Fibroblast of villous mesenchyme (primary cell): ENCODE results near the gene RTF2. TPM values are rescaled to one million over a fixed set of nuclear protein-coding genes. Genes with fewer than 3 reads are reported as not detected.
A peak's percentile ranks its signal among the peaks of the same experiment; 100 is the strongest.

Experiments
- DNase-seq: peaks from one replicate; pipeline ENCODE4 v3.0.0-alpha.2; 2010; ENCODE audit warnings: low read depth
- H3K4me3 ChIP-seq: 2 replicates; pipeline ENCODE4 v1.5.1; 2011; ENCODE audit warnings: low read depth, mild to moderate bottlenecking, low read length
- total RNA-seq: library from RNA; depleted of rRNA; stranded (reverse); fragments of >200 nt; gene quantifications from 2 replicates; pipeline ENCODE4 v1.2.3, GENCODE V29; 2012
- TF ChIP-seq, protein P1 (sequence below): IDR thresholded peaks from 2 replicates; pipeline ENCODE4 v1.5.1; 2012; ENCODE audit warnings: low read depth, mild to moderate bottlenecking, low read length; ENCODE audit not compliant: insufficient read depth

Gene RTF2, protein sequence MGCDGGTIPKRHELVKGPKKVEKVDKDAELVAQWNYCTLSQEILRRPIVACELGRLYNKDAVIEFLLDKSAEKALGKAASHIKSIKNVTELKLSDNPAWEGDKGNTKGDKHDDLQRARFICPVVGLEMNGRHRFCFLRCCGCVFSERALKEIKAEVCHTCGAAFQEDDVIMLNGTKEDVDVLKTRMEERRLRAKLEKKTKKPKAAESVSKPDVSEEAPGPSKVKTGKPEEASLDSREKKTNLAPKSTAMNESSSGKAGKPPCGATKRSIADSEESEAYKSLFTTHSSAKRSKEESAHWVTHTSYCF
- 63.5 and 80.3 TPM in 2 replicates for total RNA-seq

DNA sequence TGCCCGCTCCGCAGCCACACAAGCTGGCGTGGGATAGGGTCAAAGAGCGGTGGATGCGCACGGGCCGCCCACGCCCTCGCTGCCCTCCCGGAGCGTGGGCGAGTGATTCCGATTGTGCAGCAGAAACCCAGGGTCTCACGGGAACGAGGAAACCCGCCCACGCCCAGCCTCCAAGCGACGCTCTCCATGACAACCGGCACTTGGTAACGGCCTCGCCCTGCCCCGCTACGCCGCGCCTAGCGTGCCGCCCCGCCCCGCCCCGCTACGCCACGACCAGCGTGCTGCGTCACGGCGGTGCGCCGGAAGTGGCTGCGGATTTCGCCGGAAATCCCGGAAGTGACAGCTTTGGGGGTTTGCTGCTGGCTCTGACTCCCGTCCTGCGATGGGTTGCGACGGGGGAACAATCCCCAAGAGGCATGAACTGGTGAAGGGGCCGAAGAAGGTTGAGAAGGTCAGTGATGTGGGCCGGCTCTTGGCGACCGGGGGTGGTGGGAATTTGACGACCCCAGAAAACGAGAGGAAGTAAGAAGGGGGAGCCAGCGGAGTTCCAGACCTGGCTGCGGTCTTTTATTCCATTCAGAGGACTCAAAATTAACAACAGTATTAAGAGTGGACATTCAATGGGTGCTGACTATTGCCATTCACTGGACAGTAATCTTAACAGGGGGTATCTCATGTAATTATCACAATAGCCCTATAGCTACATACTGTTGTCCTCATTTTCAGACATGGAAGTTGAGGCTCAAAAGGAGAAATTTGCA, at the start of gene RTF2:
Gene RTF2 (plus strand): TSS at position 312 of the 761 bp plus-strand sequence. CDS start 71 bp downstream, at position 383.
- peak within 1 kb of the TSS; percentile 94 for H3K4me3 ChIP-seq
- TF ChIP-seq, protein P1, sequence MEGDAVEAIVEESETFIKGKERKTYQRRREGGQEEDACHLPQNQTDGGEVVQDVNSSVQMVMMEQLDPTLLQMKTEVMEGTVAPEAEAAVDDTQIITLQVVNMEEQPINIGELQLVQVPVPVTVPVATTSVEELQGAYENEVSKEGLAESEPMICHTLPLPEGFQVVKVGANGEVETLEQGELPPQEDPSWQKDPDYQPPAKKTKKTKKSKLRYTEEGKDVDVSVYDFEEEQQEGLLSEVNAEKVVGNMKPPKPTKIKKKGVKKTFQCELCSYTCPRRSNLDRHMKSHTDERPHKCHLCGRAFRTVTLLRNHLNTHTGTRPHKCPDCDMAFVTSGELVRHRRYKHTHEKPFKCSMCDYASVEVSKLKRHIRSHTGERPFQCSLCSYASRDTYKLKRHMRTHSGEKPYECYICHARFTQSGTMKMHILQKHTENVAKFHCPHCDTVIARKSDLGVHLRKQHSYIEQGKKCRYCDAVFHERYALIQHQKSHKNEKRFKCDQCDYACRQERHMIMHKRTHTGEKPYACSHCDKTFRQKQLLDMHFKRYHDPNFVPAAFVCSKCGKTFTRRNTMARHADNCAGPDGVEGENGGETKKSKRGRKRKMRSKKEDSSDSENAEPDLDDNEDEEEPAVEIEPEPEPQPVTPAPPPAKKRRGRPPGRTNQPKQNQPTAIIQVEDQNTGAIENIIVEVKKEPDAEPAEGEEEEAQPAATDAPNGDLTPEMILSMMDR: no peak
- peak; percentile 95 for DNase-seq

DNA sequence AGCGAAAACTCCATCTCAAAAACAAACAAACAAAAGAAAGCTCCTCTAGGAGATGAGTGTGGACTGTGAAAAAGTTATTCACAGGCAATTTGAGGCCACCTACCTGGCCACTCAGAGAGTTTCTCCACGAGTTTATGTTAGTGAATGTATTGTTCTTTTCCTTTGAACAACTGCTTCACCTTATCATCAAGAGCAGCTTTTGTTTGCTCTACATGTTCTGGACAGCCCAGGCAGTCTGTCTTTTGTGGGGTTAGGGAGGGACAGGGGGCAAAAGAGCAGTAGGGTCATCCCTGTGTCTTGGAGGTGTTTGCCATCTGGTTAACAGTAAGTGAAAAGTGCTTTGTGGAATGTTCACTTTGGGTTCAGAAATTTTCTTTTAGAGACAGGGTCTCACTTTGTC, 48.4 kb upstream of the RTF2 start:
- TF ChIP-seq, protein P1: no peak
- no peak for DNase-seq
- no peak overlapping the region for H3K4me3 ChIP-seq

DNA sequence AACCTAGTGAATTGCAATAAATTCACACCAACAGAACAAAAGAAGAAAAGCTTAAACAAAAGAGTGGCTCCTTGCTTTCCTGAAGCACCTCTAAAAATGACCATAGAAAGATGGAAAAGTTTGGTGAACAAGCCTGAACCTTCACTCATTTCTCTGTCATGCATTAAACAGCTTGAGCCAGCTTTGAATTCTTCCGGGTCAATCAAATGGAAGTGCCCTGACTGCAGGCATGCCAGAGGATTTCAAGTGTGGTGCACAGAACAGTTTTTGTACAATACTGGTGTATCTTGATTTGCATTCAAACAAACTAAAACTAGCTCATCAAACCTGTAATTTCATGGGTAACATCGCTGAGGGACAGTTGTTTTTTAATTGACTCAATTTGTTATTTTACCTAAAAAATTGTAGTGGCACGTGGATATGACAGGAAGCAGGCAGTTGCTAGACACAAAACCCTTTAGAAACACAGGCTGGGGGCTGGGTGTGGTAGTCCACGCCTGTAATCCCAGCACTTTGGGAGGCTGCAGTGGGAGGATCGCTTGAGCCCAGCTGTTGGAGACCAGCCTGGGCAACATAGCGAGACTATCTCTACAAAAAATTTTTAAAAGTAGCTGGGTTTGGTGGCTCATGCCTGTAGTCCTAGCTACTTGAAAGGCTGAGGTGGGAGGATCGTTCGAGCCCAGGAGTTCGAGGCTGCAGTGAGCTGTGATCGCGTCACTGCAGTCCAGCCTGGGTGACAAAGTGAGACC, 47.3 kb upstream of the RTF2 start:
- DNase-seq: no peak
- TF ChIP-seq, protein P1: no peak
- no peak overlapping the region for H3K4me3 ChIP-seq

DNA sequence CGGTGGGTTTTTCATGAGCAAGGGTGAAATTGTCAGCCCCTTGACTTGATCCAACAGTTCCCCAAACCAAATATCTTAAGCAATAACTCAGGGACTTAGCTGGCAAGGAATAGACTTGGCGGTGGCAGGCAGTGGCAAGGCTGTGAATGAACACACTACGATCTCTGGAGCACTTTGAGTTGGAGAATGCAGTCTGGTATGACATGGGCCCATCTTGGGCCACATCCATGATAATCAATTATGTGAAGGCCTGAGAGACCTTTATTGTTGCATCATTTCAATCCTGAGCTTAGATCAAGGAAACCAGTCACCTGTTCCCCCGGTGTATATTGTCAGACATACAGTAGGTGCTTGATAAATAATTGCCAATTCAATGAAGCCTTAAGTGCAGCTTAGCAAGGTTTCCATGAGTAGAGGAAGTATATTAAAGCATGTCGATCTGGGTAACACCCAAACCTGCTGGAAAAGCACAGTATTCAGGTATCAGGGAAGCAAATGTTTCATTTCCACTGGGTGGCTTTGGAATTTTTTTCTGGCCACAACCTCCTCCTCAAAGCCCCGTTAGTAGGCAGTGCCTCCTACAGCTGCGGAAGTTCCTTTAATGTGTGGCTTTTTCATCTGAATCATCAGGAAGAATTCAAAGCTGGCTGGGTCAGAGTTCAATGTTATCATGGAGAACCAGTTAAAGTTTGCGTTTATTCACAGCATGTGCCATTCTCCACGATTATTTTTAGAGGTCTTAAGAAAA, 46.2 kb upstream of the RTF2 start:
- peak; percentile 79 for DNase-seq
- H3K4me3 ChIP-seq: no peak overlapping the region
- TF ChIP-seq, protein P1: peak; percentile 8

DNA sequence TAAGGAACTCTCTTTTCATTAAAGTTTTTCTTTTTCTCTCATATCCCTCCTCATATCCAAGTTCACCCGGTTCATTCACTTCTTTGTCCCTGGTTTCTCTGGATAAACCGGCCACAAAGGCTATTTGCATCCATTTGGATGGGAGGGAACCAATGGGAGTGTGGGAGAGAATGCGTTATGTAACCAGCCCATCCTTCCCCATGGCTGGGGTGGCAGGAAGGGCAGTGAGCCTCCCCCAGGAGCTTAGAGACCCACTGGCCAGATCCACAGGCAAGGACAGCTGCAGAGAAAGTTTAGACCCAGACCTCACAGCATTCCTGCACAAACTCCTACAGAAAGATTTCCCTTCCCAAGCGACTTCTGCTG, 45.6 kb upstream of the RTF2 start:
- no peak overlapping the region for H3K4me3 ChIP-seq
- no peak for DNase-seq
- TF ChIP-seq, protein P1: no peak

DNA sequence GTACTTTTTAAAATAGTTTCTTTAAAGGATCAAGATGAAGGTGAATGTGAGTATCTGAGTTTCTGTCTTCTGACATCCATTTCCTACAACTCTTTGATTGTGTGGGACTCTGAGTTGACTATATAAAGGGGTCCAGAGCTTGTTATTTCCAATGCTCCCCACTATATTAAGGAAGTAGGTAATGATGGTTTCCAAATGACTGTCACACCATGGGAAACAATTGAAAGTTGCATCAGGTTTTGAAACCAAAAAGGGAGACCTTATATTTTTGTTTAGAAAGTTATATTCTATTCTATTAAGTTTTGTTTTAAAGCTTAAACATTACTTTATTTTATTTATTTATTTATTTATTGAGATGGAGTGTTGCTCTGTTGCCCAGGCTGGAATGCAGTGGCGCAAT, 45.2 kb upstream of the RTF2 start:
- DNase-seq: no peak
- TF ChIP-seq, protein P1: no peak
- no peak overlapping the region for H3K4me3 ChIP-seq
